Measurements from ENCODE around the gene MAT2B. TPM values are rescaled to one million over a fixed set of nuclear protein-coding genes. Genes with fewer than 3 reads are reported as not detected.

MAT2B gene
- total RNA-seq (2013): 76.3 TPM
- polyA plus RNA-seq (100 to 1,000 TPM in 2 of 3 donors, 10 to 100 TPM in 1; 34.8 to 165 (median 142) TPM), polyA minus RNA-seq (20.1 and 49.9 TPM in 2 replicates), total RNA-seq (34.8 to 82.1 (median 53.3) reads per million in 11 experiments)

DNA sequence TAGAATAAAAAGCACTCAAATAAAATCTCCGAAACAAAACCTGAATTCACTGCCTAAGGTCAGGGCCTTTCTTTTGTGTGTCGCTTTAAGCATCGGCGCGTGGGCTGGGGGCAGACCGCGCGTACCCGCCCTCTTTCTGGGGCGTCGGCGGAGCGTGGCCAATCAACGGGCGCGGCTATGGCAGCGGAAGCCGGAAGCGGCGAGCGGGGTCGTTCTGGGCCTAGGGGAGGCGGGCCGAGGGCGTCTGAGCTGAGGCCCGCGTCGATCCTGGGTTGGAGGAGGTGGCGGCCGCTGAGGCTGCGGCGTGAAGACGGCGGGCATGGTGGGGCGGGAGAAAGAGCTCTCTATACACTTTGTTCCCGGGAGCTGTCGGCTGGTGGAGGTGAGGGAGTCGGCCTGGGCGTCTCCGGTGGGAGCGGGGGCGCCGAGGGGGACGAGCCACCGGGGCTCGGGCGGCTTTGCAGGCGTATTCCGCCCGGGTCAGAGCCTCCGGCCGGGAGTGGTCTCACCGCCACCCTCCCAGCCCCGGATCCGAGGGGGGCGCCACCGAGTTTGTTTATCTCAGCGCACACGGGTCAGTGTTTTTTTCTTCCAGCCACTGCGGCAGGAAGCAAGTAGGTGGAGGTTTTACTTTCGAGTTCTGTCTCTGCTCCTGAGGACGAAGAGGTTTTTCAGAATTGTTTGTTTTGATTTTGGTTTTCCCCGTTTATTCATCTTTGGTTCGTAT lies at the start of gene MAT2B:
TSS of gene MAT2B (plus strand) at position 252 of the 727 bp plus-strand sequence. CDS start at position 320, 68 bp downstream.
- peaks cover 57% of the 10 kb centered on the region for H3K79me2 ChIP-seq (ENCODE audit: insufficient read depth, low read length)
- H3K9me3 ChIP-seq (replicated peaks in 1 of 2; ENCODE audit: control insufficient read depth in 1 of 2, insufficient read depth in 1 of 2, low read length in 2 of 2): no peaks in the 10 kb centered on the region
- peaks cover 25% of the 10 kb centered on the region for H4K20me1 ChIP-seq (ENCODE audit: insufficient read depth, low read length)
- Mint-ChIP-seq H3K27ac (peak within 1 kb of the TSS; percentile 94 to 99 (median 97)), H3K9me3 (no peaks in the 10 kb centered on the region), H3K4me3 (peak within 1 kb of the TSS; percentile 89 to 97), H3K4me1 (peaks cover 58% of the 10 kb centered on the region), H3K36me3 (no peaks in the 10 kb centered on the region), H3K27me3 (ENCODE audit: low read depth in 3 of 3) (peaks cover 0 to 2% (median 0%) of the 10 kb centered on the region in 3 donors)
- TF ChIP-seq, protein P1, sequence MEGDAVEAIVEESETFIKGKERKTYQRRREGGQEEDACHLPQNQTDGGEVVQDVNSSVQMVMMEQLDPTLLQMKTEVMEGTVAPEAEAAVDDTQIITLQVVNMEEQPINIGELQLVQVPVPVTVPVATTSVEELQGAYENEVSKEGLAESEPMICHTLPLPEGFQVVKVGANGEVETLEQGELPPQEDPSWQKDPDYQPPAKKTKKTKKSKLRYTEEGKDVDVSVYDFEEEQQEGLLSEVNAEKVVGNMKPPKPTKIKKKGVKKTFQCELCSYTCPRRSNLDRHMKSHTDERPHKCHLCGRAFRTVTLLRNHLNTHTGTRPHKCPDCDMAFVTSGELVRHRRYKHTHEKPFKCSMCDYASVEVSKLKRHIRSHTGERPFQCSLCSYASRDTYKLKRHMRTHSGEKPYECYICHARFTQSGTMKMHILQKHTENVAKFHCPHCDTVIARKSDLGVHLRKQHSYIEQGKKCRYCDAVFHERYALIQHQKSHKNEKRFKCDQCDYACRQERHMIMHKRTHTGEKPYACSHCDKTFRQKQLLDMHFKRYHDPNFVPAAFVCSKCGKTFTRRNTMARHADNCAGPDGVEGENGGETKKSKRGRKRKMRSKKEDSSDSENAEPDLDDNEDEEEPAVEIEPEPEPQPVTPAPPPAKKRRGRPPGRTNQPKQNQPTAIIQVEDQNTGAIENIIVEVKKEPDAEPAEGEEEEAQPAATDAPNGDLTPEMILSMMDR (IDR thresholded peaks at IDR 0.05): peak; percentile 53
- H2AFZ ChIP-seq (ENCODE audit: insufficient read depth, low read depth, low read length, poor library complexity, severe bottlenecking): peak within 1 kb of the TSS; percentile 92
- H3K36me3 ChIP-seq (replicated peaks in 1 of 2; ENCODE audit: control insufficient read depth in 1 of 2, insufficient read depth in 2 of 2, low read length in 2 of 2): no peaks in the 10 kb centered on the region
- H3K4me3 ChIP-seq (replicated peaks in 1 of 3; ENCODE audit: low read depth in 2 of 3, low read length in 3 of 3): peak within 1 kb of the TSS; percentile 62 to 99 (median 97)
- peaks cover 39 to 62% of the 10 kb centered on the region in 2 donors for H3K4me1 ChIP-seq (ENCODE audit: control insufficient read depth in 1 of 2, insufficient read depth in 2 of 2, low read length in 2 of 2)
- intact Hi-C loops (cut with micrococcal nuclease): loop anchor here (2.0 kb wide), 2 partner anchors 45 to 69 kb away; partner anchors contain the start of genes HMMR (in 2 of the 2), NUDCD2 (in 2 of the 2) and CCNG1 (in 1 of the 2)
- peak within 1 kb of the TSS; percentile 89 to 96 for H3K27ac ChIP-seq (ENCODE audit: low read depth in 1 of 2, low read length in 2 of 2)
- H3K27me3 ChIP-seq (ENCODE audit: control insufficient read depth in 2 of 2, insufficient read depth in 2 of 2, low read length in 2 of 2): no peaks in the 10 kb centered on the region
- H3K9ac ChIP-seq (ENCODE audit: insufficient read depth, low read length, poor library complexity, severe bottlenecking): peak within 1 kb of the TSS; percentile 95
- 0% methylated on average over 63 of the region's 64 CpGs for WGBS (ENCODE audit: insufficient coverage)
- peak; percentile 90 to 91 (median 91) for DNase-seq
- peak within 1 kb of the TSS; percentile 89 for H3K4me2 ChIP-seq (replicated peaks; ENCODE audit: extremely low read depth, low read length, poor library complexity, severe bottlenecking)

DNA sequence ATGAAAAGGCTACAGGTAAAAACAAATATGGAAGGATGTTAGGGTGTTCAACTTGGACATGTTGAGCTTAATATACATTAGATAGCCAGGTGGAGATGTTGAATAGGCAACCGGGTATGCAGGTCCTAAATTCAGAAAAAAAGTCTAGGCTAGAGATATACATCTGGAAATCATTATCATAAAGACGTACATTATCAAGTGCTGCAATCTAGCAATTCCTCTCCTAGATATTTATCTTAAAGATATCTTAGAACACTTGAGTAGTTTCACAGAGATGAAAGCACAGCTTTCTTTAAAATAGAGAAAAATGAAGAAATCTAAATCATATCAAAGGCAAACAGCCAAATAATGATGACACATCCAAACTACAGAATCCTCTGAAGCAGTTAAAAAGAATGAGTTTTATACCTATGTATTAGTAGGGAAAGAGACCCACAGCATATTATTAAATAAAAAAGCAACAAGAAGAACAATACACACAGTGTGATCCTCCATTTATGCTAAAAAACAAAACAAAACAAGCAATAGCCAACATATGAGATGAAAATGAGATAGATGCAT lies 49.3 kb upstream of the MAT2B start:
- Mint-ChIP-seq H3K4me3 (no peak overlapping the region), H3K9me3 (peaks cover 0 to 1% (median 0%) of the 10 kb centered on the region in 7 donors), H3K27me3 (ENCODE audit: low read depth in 3 of 3) (peaks cover 0 to 4% (median 0%) of the 10 kb centered on the region in 3 donors), H3K36me3 (peaks cover 34 to 40% of the 10 kb centered on the region in 2 donors), H3K27ac (no peak overlapping the region), H3K4me1 (peaks cover 14% of the 10 kb centered on the region)
- H3K27me3 ChIP-seq (ENCODE audit: control insufficient read depth in 2 of 2, insufficient read depth in 2 of 2, low read length in 2 of 2): no peaks in the 10 kb centered on the region
- peaks cover 24 to 49% of the 10 kb centered on the region in 2 donors for H3K36me3 ChIP-seq (replicated peaks in 1 of 2; ENCODE audit: control insufficient read depth in 1 of 2, insufficient read depth in 2 of 2, low read length in 2 of 2)
- no peak overlapping the region for H3K4me3 ChIP-seq (replicated peaks in 1 of 3; ENCODE audit: low read depth in 2 of 3, low read length in 3 of 3)
- no CpG with 5 or more reads among the region's 2 CpGs for WGBS (ENCODE audit: insufficient coverage)
- H3K4me2 ChIP-seq (replicated peaks; ENCODE audit: extremely low read depth, low read length, poor library complexity, severe bottlenecking): no peak overlapping the region
- no peak for DNase-seq
- H3K27ac ChIP-seq (ENCODE audit: low read depth in 1 of 2, low read length in 2 of 2): no peak overlapping the region
- no peaks in the 10 kb centered on the region for H3K9me3 ChIP-seq (replicated peaks in 1 of 2; ENCODE audit: control insufficient read depth in 1 of 2, insufficient read depth in 1 of 2, low read length in 2 of 2)
- peaks cover 35% of the 10 kb centered on the region for H3K79me2 ChIP-seq (ENCODE audit: insufficient read depth, low read length)
- intact Hi-C loops (cut with micrococcal nuclease): no loop called here
- TF ChIP-seq, protein P1 (IDR thresholded peaks at IDR 0.05): no peak
- no peak overlapping the region for H3K9ac ChIP-seq (ENCODE audit: insufficient read depth, low read length, poor library complexity, severe bottlenecking)
- no peak overlapping the region for H2AFZ ChIP-seq (ENCODE audit: insufficient read depth, low read depth, low read length, poor library complexity, severe bottlenecking)
- H4K20me1 ChIP-seq (ENCODE audit: insufficient read depth, low read length): no peaks in the 10 kb centered on the region
- peaks cover 14 to 19% of the 10 kb centered on the region in 2 donors for H3K4me1 ChIP-seq (ENCODE audit: control insufficient read depth in 1 of 2, insufficient read depth in 2 of 2, low read length in 2 of 2)
